A673 (cell line): Measurements from ENCODE around the gene FAH.

Experiments
- CTCF ChIP-seq: fragments of 300-800, 200-600 bp; sonication (generic); conservative IDR thresholded peaks from 2 replicates; pipeline ENCODE4 v1.5.1; 2017; ENCODE audit warnings: low read depth, mild to moderate bottlenecking, antibody characterized with exemption, low read length, moderate library complexity, mixed read lengths
- EZH2 ChIP-seq: fragments of 200-600 bp; sonication (generic); IDR thresholded peaks from 2 replicates; pipeline ENCODE4 v1.6.1; 2017; ENCODE audit warnings: borderline replicate concordance, low read depth, mild to moderate bottlenecking, mixed read lengths, antibody characterized with exemption, low read length; ENCODE audit not compliant: poor library complexity, severe bottlenecking

- TF ChIP-seq CTCF (no peak), EZH2 (no peak)
These were observed 37.8 kb upstream of the FAH start for GRCh38 chr15:80115021-80115420.
